Uterus (tissue), 2 donors: ENCODE measurements around the gene COL26A1.

Experiments used
- CTCF ChIP-seq, 4 experiments: fragments of 200-600 bp in 2 of 4; fragments of 450-650 bp in 2 of 4; sonication (generic) in 2 of 4; IDR thresholded peaks; one replicate each; pipeline ENCODE4 v1.5.1; 2016 to 2019; ENCODE audit warnings: antibody characterized with exemption in 4 of 4, mild to moderate bottlenecking in 2 of 4, moderate library complexity in 1 of 4
- POLR2A ChIP-seq, 2 donors: fragments of 450-650 bp; IDR thresholded peaks; one replicate each; pipeline ENCODE4 v1.6.1; 2016; ENCODE audit warnings: antibody characterized with exemption in 2 of 2, mild to moderate bottlenecking in 1 of 2, moderate library complexity in 1 of 2

GRCh38 chr7:101536668-101537067 lies 174.0 kb downstream of the COL26A1 start:
- no peak for TF ChIP-seq CTCF (IDR thresholded peaks at IDR 0.05)
- no peak for TF ChIP-seq POLR2A (IDR thresholded peaks at IDR 0.05)
